Measurements from ENCODE around the gene OPCML. TPM values are rescaled to one million over a fixed set of nuclear protein-coding genes. Genes with fewer than 3 reads are reported as not detected.

The OPCML gene
- total and polyA plus RNA-seq, 2 donors from 2014 or later = 0.77 to 1.1 TPM

DNA sequence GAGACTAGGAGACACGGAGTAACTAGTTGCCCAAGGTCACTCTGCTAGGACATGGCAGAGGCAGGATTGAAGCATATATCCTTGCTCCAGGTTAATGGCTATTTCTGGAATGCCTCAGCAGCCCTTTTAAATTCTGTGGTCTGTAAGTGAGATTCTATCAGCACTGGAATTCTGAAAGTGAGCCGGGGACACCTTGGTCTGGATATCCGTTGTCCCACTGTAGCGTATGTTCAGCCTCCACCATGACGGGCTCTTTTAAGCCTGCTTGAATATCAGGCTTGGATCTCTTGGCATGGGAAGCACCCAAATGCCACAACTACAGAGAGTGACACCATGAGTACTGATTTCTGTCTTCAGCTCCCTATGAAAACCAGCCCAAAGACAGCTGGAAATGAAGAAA is 254.4 kb downstream of the OPCML start:
- no peak for FAIRE-seq
- Histone ChIP-seq H3K36me3 (ENCODE audit: control insufficient read depth in 2 of 3, insufficient read depth in 3 of 3, low read length in 3 of 3) (no peaks in the 10 kb centered on the region), H3K9me3 (ENCODE audit: control insufficient read depth in 2 of 3, insufficient read depth in 1 of 3, low read length in 3 of 3) (no peaks in the 10 kb centered on the region), H3K4me3 (ENCODE audit: low read length in 3 of 3) (no peak overlapping the region), H3K27me3 (ENCODE audit: control insufficient read depth, insufficient read depth, low read length) (no peaks in the 10 kb centered on the region), H3K4me1 (ENCODE audit: control insufficient read depth in 2 of 3, insufficient read depth in 2 of 3, low read depth in 1 of 3, low read length in 3 of 3) (no peaks in the 10 kb centered on the region), H3K27ac (ENCODE audit: low read depth in 2 of 2, low read length in 2 of 2) (no peak overlapping the region), H3K9ac (ENCODE audit: low read length in 3 of 3) (no peak overlapping the region)
- intact Hi-C loops (cut with DNase I) = no loop called here
- DNase-seq = no peak
- TF ChIP-seq, protein P1, sequence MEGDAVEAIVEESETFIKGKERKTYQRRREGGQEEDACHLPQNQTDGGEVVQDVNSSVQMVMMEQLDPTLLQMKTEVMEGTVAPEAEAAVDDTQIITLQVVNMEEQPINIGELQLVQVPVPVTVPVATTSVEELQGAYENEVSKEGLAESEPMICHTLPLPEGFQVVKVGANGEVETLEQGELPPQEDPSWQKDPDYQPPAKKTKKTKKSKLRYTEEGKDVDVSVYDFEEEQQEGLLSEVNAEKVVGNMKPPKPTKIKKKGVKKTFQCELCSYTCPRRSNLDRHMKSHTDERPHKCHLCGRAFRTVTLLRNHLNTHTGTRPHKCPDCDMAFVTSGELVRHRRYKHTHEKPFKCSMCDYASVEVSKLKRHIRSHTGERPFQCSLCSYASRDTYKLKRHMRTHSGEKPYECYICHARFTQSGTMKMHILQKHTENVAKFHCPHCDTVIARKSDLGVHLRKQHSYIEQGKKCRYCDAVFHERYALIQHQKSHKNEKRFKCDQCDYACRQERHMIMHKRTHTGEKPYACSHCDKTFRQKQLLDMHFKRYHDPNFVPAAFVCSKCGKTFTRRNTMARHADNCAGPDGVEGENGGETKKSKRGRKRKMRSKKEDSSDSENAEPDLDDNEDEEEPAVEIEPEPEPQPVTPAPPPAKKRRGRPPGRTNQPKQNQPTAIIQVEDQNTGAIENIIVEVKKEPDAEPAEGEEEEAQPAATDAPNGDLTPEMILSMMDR (IDR thresholded peaks at IDR 0.05; ENCODE audit: borderline replicate concordance, extremely low read depth, insufficient read depth) = no peak

DNA sequence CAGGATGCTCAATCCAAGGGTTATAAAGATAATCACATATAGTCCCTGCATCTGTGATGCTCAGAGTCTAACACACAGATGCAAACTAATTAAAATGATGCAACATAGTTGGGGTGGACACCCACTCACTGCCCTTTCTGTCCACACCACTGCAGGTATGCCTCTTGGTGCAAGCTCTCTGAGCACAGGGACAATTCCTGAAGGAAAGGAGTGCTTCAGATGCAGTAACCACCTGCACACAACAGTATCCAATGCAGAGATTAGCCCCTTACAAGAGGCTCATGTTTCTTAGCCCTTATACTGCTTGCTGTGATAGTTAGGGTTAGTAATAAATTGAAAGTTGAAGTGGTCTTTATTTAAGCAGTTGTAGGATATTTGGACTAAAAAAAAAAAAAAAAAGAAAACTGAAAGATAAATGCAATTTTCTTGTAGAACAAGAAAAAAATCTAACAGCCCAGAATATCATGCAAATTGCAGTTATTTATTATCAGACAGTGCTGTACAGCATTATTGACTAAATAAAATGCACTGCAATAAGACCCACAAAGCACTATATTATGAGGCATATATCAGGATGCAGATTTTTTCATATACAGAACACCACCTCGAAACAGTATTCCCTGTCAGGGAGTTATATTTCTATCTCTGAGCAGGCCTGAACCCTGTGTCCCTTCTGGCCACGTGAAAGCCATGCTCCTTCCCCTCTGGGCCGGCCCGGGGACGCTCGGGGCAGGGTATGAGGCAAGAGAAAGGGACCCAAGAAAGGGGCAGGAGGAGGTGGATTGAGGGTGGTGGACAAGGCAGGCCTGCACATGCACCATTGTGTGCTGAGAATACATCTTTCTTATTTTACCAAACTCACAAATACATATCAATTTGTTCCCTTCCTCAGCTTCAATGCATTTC is 260.2 kb downstream of the OPCML start:
- Histone ChIP-seq H3K4me1 (ENCODE audit: control insufficient read depth in 2 of 3, insufficient read depth in 2 of 3, low read depth in 1 of 3, low read length in 3 of 3) (no peaks in the 10 kb centered on the region), H3K36me3 (ENCODE audit: control insufficient read depth in 2 of 3, insufficient read depth in 3 of 3, low read length in 3 of 3) (no peaks in the 10 kb centered on the region), H3K4me3 (ENCODE audit: low read length in 3 of 3) (no peak overlapping the region), H3K9me3 (ENCODE audit: control insufficient read depth in 2 of 3, insufficient read depth in 1 of 3, low read length in 3 of 3) (no peaks in the 10 kb centered on the region), H3K27me3 (ENCODE audit: control insufficient read depth, insufficient read depth, low read length) (no peaks in the 10 kb centered on the region), H3K27ac (ENCODE audit: low read depth in 2 of 2, low read length in 2 of 2) (no peak overlapping the region), H3K9ac (ENCODE audit: low read length in 3 of 3) (no peak overlapping the region)
- FAIRE-seq (no peak), DNase-seq (no peak)
- intact Hi-C loops (cut with DNase I) = no loop called here
- TF ChIP-seq, protein P1 (IDR thresholded peaks at IDR 0.05; ENCODE audit: borderline replicate concordance, extremely low read depth, insufficient read depth) = no peak

DNA sequence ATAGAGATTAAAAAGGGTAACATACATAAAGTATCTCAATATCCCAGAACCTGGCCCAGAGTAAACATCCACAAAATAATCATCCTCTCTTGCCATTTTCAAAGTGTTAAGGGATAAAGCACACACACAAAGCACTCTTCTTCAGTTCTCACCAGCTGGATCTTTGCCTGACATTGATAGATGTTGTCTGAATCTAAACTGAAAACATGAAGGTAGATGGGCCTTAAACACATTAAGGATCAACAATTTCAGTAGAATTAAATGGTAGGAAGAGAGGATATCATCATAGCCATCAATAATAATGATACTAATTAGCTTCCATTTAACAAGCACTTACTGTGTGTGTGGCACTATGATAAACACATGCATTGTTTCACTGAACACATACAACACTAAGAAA is 261.1 kb downstream of the OPCML start:
- Histone ChIP-seq H3K36me3 (ENCODE audit: control insufficient read depth in 2 of 3, insufficient read depth in 3 of 3, low read length in 3 of 3) (no peaks in the 10 kb centered on the region), H3K9ac (ENCODE audit: low read length in 3 of 3) (no peak overlapping the region), H3K4me1 (ENCODE audit: control insufficient read depth in 2 of 3, insufficient read depth in 2 of 3, low read depth in 1 of 3, low read length in 3 of 3) (no peaks in the 10 kb centered on the region), H3K27ac (ENCODE audit: low read depth in 2 of 2, low read length in 2 of 2) (no peak overlapping the region), H3K4me3 (ENCODE audit: low read length in 3 of 3) (no peak overlapping the region), H3K9me3 (ENCODE audit: control insufficient read depth in 2 of 3, insufficient read depth in 1 of 3, low read length in 3 of 3) (no peaks in the 10 kb centered on the region), H3K27me3 (ENCODE audit: control insufficient read depth, insufficient read depth, low read length) (no peaks in the 10 kb centered on the region)
- TF ChIP-seq, protein P1 (IDR thresholded peaks at IDR 0.05; ENCODE audit: borderline replicate concordance, extremely low read depth, insufficient read depth) = no peak
- DNase-seq (no peak), FAIRE-seq (no peak)
- intact Hi-C loops (cut with DNase I) = no loop called here

All from kidney (tissue), 14 donors.